Duodenal mucosa (tissue), 2 donors: ENCODE measurements around the gene KITLG.

ENCODE experiments used
- H3K27ac ChIP-seq: one replicate; pipeline ENCODE4 v1.7.0; 2013; ENCODE audit warnings: low read depth, low read length
- H3K27me3 ChIP-seq, 2 donors: one replicate each; pipeline ENCODE4 v1.7.0; 2013; ENCODE audit warnings: low read length in 2 of 2, control low read depth in 1 of 2; ENCODE audit not compliant: insufficient read depth in 2 of 2, control insufficient read depth in 1 of 2
- H3K36me3 ChIP-seq, 2 donors: one replicate each; pipeline ENCODE4 v1.7.0; 2013; ENCODE audit warnings: low read length in 2 of 2, control low read depth in 1 of 2; ENCODE audit not compliant: insufficient read depth in 2 of 2, control insufficient read depth in 1 of 2
- H3K4me1 ChIP-seq, 2 donors: one replicate each; pipeline ENCODE4 v1.7.0; 2013; ENCODE audit warnings: low read length in 2 of 2, control low read depth in 1 of 2; ENCODE audit not compliant: insufficient read depth in 2 of 2, control insufficient read depth in 1 of 2
- H3K4me3 ChIP-seq, 2 donors: one replicate each; pipeline ENCODE4 v1.7.0; 2013; ENCODE audit warnings: low read length in 2 of 2, low read depth in 1 of 2
- H3K9ac ChIP-seq, 2 donors: one replicate each; pipeline ENCODE4 v1.7.0; 2013; ENCODE audit warnings: low read length in 2 of 2, low read depth in 1 of 2
- H3K9me3 ChIP-seq, 2 donors: one replicate each; pipeline ENCODE4 v1.7.0; 2013; ENCODE audit warnings: low read length in 2 of 2, control low read depth in 1 of 2; ENCODE audit not compliant: control insufficient read depth in 1 of 2

KITLG gene

GRCh38 chr12:88604646-88605045, 24.4 kb upstream of the KITLG start:
- no peaks in the 10 kb centered on the region for H3K4me1 ChIP-seq
- H3K27ac ChIP-seq: no peak overlapping the region
- no peaks in the 10 kb centered on the region for H3K27me3 ChIP-seq
- no peaks in the 10 kb centered on the region for H3K9me3 ChIP-seq
- H3K9ac ChIP-seq: no peak overlapping the region
- no peak overlapping the region for H3K4me3 ChIP-seq
- H3K36me3 ChIP-seq: no peaks in the 10 kb centered on the region

DNA sequence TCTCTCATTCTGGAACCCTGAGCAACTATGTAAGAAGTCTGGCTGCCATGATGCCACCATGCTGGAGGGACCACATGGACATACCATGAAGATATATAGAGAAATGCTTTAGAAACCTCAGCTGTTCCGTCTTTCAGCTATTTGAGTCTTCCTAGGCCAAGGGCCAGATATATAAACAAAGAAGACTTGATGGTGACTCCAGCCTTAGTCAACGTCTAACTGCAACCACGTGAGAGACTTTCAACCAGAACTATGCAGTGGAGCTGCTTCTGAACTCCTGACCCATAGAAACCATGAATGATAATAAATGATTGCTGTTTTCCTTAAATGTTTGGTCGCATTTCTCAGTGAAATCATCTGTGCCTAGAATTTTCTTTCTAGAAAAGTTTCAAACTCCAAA, 20.0 kb upstream of the KITLG start:
- Histone ChIP-seq H3K9ac (no peak overlapping the region), H3K9me3 (no peaks in the 10 kb centered on the region), H3K4me1 (no peaks in the 10 kb centered on the region), H3K27ac (no peak overlapping the region), H3K27me3 (no peaks in the 10 kb centered on the region), H3K4me3 (no peak overlapping the region), H3K36me3 (no peaks in the 10 kb centered on the region)

DNA sequence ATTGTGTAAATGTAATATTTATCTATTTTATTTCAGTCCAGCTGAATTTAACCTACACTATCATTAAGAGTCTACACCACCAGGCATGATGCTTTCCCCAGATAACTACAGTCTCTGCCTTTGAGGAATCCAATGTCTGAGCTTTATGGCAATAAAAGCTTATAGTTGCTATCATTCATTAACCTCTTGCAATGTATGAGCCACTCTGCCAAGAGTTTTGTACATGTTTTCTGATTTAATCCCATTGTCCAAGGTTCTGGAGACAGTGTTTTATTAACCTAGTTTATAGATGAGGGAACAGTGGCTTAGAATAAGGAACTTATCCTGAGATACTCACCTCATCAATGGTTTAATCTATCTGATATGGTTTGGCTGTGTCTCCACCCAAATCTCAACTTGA, 17.1 kb upstream of the KITLG start:
- Histone ChIP-seq H3K9me3 (no peaks in the 10 kb centered on the region), H3K27ac (no peak overlapping the region), H3K4me1 (no peaks in the 10 kb centered on the region), H3K36me3 (no peaks in the 10 kb centered on the region), H3K27me3 (no peaks in the 10 kb centered on the region), H3K4me3 (no peak overlapping the region), H3K9ac (no peak overlapping the region)

- H3K36me3 ChIP-seq: no peaks in the 10 kb centered on the region
- H3K27ac ChIP-seq: no peak overlapping the region
- H3K4me3 ChIP-seq: no peak overlapping the region
- no peaks in the 10 kb centered on the region for H3K4me1 ChIP-seq
- H3K27me3 ChIP-seq: no peaks in the 10 kb centered on the region
- H3K9me3 ChIP-seq: no peaks in the 10 kb centered on the region
- H3K9ac ChIP-seq: no peak overlapping the region
Observed at GRCh38 chr12:88595697-88596096, 15.4 kb upstream of the KITLG start.

- H3K4me3 ChIP-seq: no peak overlapping the region
- no peak overlapping the region for H3K9ac ChIP-seq
- H3K27ac ChIP-seq: no peak overlapping the region
- H3K4me1 ChIP-seq: no peaks in the 10 kb centered on the region
- H3K36me3 ChIP-seq: no peaks in the 10 kb centered on the region
- H3K27me3 ChIP-seq: no peaks in the 10 kb centered on the region
- H3K9me3 ChIP-seq: no peaks in the 10 kb centered on the region
Observed at GRCh38 chr12:88594780-88595179, 14.5 kb upstream of the KITLG start.

GRCh38 chr12:88591343-88591742, 11.1 kb upstream of the KITLG start:
- Histone ChIP-seq H3K4me1 (no peaks in the 10 kb centered on the region), H3K36me3 (no peaks in the 10 kb centered on the region), H3K9me3 (peaks cover 5 to 8% of the 10 kb centered on the region in 2 donors), H3K9ac (no peak overlapping the region), H3K27me3 (no peaks in the 10 kb centered on the region), H3K27ac (no peak overlapping the region), H3K4me3 (no peak overlapping the region)

GRCh38 chr12:88590851-88591250, 10.6 kb upstream of the KITLG start:
- H3K4me3 ChIP-seq: no peak overlapping the region

DNA sequence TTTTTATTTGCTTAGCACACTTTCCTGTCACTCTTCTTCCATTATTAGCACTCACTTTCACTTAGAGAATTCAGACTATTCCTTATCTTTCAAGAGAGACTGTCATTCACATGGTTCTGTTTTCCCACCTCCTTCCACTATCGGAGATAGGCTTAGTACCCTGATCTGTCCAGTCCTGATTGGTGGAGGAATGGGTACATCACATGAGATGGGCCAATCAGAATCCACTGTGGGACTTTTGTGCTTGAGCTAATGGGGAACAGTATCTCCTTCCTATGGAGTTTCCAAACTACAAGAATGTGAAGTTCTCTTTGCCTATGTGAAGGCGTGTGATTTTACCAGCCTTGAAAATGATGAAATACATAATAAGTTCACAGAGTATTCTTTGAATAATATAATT, 4.8 kb upstream of the KITLG start:
- H3K9ac ChIP-seq: no peak overlapping the region
- H3K27ac ChIP-seq: no peak overlapping the region
- H3K4me3 ChIP-seq: no peak overlapping the region
- no peaks in the 10 kb centered on the region for H3K27me3 ChIP-seq
- peaks cover 8 to 12% of the 10 kb centered on the region in 2 donors for H3K9me3 ChIP-seq
- no peaks in the 10 kb centered on the region for H3K4me1 ChIP-seq
- no peaks in the 10 kb centered on the region for H3K36me3 ChIP-seq

More at GRCh38 chr12:88590851-88591250, 10.6 kb upstream of the KITLG start:
- Histone ChIP-seq H3K4me1 (no peaks in the 10 kb centered on the region), H3K27ac (no peak overlapping the region), H3K36me3 (no peaks in the 10 kb centered on the region), H3K9me3 (peaks cover 8 to 12% of the 10 kb centered on the region in 2 donors), H3K9ac (no peak overlapping the region), H3K27me3 (no peaks in the 10 kb centered on the region)

DNA sequence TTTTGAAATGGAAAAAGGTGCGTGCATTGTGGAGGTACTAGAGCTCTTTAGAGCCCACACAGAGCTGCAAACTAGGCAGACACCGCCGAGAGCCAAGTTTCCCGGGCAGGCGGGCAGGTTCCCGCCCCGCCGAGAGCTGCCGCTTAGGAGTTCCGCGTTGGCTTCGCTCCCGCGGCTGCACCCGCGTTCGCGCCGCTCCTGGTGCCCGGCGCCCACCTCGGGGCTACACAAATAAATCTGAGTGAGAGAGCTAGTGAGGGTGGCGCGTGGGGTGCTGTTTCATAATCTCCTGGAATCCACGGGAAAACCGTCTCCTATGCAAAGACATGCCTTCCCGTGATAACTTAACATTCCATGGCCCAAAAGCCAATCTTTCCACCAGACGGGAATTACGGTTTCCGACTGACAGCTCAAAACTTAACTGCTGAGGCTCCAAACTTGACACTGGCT, 645 bp downstream of the KITLG start:
- H3K27me3 ChIP-seq: no peaks in the 10 kb centered on the region
- peak overlapping the region; percentile 85 to 98 for H3K4me3 ChIP-seq
- H3K4me1 ChIP-seq: peaks cover 0 to 12% of the 10 kb centered on the region in 2 donors
- peak overlapping the region; percentile 73 to 75 for H3K9ac ChIP-seq
- H3K36me3 ChIP-seq: no peaks in the 10 kb centered on the region
- peak overlapping the region; percentile 43 for H3K27ac ChIP-seq
- H3K9me3 ChIP-seq: no peaks in the 10 kb centered on the region

DNA sequence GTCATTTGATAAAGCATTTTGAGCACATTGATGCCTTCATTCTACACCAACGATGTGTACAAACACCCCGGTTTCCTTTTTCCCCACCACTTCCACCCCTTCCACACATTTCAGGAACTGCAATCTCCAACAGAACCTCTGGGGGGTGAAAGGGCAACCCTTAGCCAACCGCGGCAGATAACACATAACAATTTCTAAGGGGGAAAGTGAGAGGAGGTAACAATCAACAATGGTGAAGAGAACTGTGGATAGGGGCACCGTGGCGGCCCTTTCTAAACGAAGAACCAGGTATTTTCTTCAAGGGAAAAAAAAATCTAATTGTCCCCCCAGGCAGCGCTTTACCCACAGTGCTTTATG, 1.1 kb downstream of the KITLG start:
- Histone ChIP-seq H3K4me3 (peak overlapping the region; percentile 85 to 98), H3K4me1 (peaks cover 3 to 16% of the 10 kb centered on the region in 2 donors), H3K36me3 (no peaks in the 10 kb centered on the region), H3K27me3 (no peaks in the 10 kb centered on the region), H3K9ac (peak overlapping the region; percentile 73 to 75), H3K27ac (no peak overlapping the region), H3K9me3 (no peaks in the 10 kb centered on the region)
